ENCODE data around the gene KRT86. TPM values are rescaled to one million over a fixed set of nuclear protein-coding genes. Genes with fewer than 3 reads are reported as not detected.

KRT86 gene
- total and polyA plus RNA-seq, 2 of the 8 experiments (the other 6 are each of a cell fraction or from before 2014, with no cell fraction given), result 0.12 TPM; not detected in 1

GRCh38 chr12:52306731-52307130 lies 32.3 kb downstream of the KRT86 start (continued):
- no peak for TF ChIP-seq KDM1A (IDR thresholded peaks at IDR 0.05; ENCODE audit: borderline replicate concordance, low read length)
- TF ChIP-seq POLR2AphosphoS5 (IDR thresholded peaks at IDR 0.05; ENCODE audit: low read depth, low read length), result no peak
- TF ChIP-seq PHF8 (conservative IDR thresholded peaks at IDR 0.05; ENCODE audit: low read depth, low read length), result no peak
- no peak for TF ChIP-seq RAD21 (IDR thresholded peaks at IDR 0.05 in 1 of 2, conservative IDR thresholded peaks at IDR 0.05 in 1 of 2; ENCODE audit: low read depth in 2 of 2, low read length in 2 of 2)
- no peak for TF ChIP-seq CREB1 (IDR thresholded peaks at IDR 0.05)
